Heart left ventricle (tissue), 16 donors: ENCODE results near the gene ATXN7. TPM values are rescaled to one million over a fixed set of nuclear protein-coding genes. Genes with fewer than 3 reads are reported as not detected.

Source experiments
- ATAC-seq, 4 donors: fragments of 200-7000 bp; cut with Tn5 transposase; one replicate each; pipeline ENCODE4 v1.9.1; 2020 to 2022; ENCODE audit warnings: moderate library complexity in 4 of 4, mild to moderate bottlenecking in 3 of 4, moderate number of reproducible peaks in 1 of 4
- DNase-seq, 5 donors: peaks; one replicate each; pipeline ENCODE4 v3.0.0-alpha.2; 2020
- H3K27ac ChIP-seq, 12 donors: fragments of 200-600 bp; sonication (generic) in 4 of 12; one replicate each; pipeline versions ENCODE4 v1.5.0 to v1.8.0; 2016 to 2022; ENCODE audit warnings: mild to moderate bottlenecking in 2 of 12
- H3K27me3 ChIP-seq, 9 donors: fragments of 200-600 bp; sonication (generic) in 2 of 9; one replicate each; pipeline versions ENCODE4 v1.5.1 to v1.8.0; 2016 to 2022; ENCODE audit warnings: mild to moderate bottlenecking in 3 of 9
- H3K36me3 ChIP-seq, 9 donors: fragments of 200-600 bp; sonication (generic) in 2 of 9; one replicate each; pipeline versions ENCODE4 v1.5.0 to v1.8.0; 2018 to 2022; ENCODE audit warnings: mild to moderate bottlenecking in 2 of 9
- H3K4me1 ChIP-seq, 12 donors: fragments of 200-600 bp; sonication (generic) in 4 of 12; one replicate each; pipeline versions ENCODE4 v1.5.0 to v1.8.0; 2016 to 2022; ENCODE audit warnings: mild to moderate bottlenecking in 3 of 12
- H3K4me3 ChIP-seq, 12 donors: fragments of 200-600 bp; sonication (generic) in 4 of 12; one replicate each; pipeline versions ENCODE4 v1.5.0 to v1.8.0; 2017 to 2022; ENCODE audit warnings: mild to moderate bottlenecking in 9 of 12, moderate library complexity in 4 of 12
- H3K9me3 ChIP-seq, 12 donors: fragments of 200-600 bp; sonication (generic) in 4 of 12; one replicate each; pipeline versions ENCODE4 v1.5.0 to v1.8.0; 2016 to 2022; ENCODE audit warnings: mild to moderate bottlenecking in 1 of 12
- POLR2A ChIP-seq, 2 donors: fragments of 450-650 bp; IDR thresholded peaks; one replicate each; pipeline ENCODE4 v1.6.1; 2017; ENCODE audit warnings: antibody characterized with exemption in 2 of 2, mild to moderate bottlenecking in 2 of 2, moderate library complexity in 2 of 2
- WGBS, 4 donors: extraction: QIAGEN DNeasy Blood & Tissue Kit in 2 of 4; methylation state at CpG; one replicate each; pipeline versions ENCODE4 v1.1.5 to v1.1.7; 2013 to 2018; 5-methylcytosine and 5-hydroxymethylcytosine counted together
- intact Hi-C, 10 donors: fragments of 100-400 bp; cut with DNase I; formaldehyde crosslinking; loops; one replicate each; pipeline versions ENCODE4 v1.11.1 to v1.14.2; 2022
- polyA plus RNA-seq, 2 donors: library from polyadenylated mRNA; stranded (reverse); fragments of 200-250 nt; gene quantifications; one replicate each; pipeline ENCODE4 v1.2.3, GENCODE V29; 2013
- total RNA-seq, 9 donors: library from RNA; depleted of rRNA in 2 of 9; stranded (reverse); fragments of >200 nt in 2 of 9; fragmentation: NEBNext Ultra II Directional in 3 of 9; extraction: Animal tissue kit (Norgen Biotek cat#: 25700) in 3 of 9; gene quantifications; one replicate each; pipeline versions ENCODE4 v1.1.0 to v1.2.4, GENCODE V29; 2016 to 2023
- TF ChIP-seq, protein P1 (sequence below), 12 donors: fragments of 200-600 bp; sonication (generic) in 4 of 12; IDR thresholded peaks; one replicate each; pipeline versions ENCODE4 v1.5.0 to v1.8.0; 2018 to 2022; ENCODE audit warnings: antibody characterized with exemption in 12 of 12, mild to moderate bottlenecking in 5 of 12
- donor health status: ischemic (EF 13 %, LVEDD 7.1; RV severe dilation, severe dysfunction).
- donor health status: healthy with polysubstance abuse.
- donor health status: DM: no; HTN: yes; CAD: no.
- donor health status: DM: no; HTN: no; CAD: no.
- donor health status: ischemic (EF 25% LVEDD 6.9; RV normal size, moderate dysfunction).
- donor health status: ischemic (EF 25% LVEDD 5.7; RV mildly dilated, moderate dysfunction).
- donor health status: healthy.
- donor health status: DM: yes; HTN: yes; CAD: no.
- donor health status: ischemic (EF 35%, LVEDD 5.7; RV mildly dilated, moderate dysfunction).
- donor health status: nonischemic (EF 11% LVEDD 7.7; RV severe dilation, severe dysfunction).
- donor health status: DM: yes; HTN: yes; CAD: no.
- donor health status: PGD.
- donor health status: ischemic (EF 29% LVEDD 5.4; RV normal size, mild dysfunction).
- donor health status: nonischemic (EF 23%, LVEDD 6.1; RV moderate dilation, normal function).

The ATXN7 gene
- total and polyA plus RNA-seq, 11 donors = 4.5 to 31.4 (median 16.7) TPM

DNA sequence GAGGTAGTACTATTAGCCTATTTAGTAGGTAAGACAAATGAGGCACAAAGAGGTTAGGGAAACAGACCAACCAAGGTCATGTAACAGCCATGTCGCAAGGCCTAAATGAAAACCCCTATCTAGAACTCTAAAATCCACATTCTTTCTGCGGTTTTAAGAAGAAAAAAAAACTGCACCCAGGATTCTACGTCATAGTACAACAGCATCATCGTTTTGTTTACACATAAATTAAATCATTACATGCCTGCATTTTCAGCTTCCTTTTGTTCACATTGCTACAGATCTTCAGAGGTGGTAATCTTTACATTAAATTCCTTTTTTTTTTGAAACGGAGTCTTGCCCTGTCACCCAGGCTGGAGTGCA, 160.2 kb downstream of the ATXN7 start:
- WGBS, 4 donors = 76 to 80% (median 79%) methylated on average over 5 of the region's 5 CpGs
- H3K4me3 ChIP-seq = peak overlapping the region in 9 of 12 donors; percentile 73 to 97 (median 90)

DNA sequence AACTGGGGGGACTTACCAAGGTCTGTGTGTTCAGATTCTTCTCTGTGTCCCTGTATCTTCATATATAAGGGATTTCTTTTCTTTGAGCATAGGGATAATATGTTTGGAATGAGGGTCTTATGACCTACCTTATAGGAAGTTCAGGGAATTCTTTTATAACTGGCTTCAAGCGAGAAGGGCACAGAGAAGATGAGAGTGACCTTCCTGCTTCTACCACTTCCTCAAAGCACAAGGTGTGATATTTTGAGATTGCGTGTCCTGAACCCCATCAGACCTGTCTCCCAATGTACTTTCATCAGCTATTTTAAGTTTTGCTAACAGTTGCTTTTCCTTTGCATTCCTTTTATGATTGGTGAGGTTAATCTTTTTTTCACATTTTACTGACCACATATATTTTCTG, 162.7 kb downstream of the ATXN7 start:
- 74 to 93% (median 91%) methylated on average over 2 of the region's 2 CpGs for WGBS, 4 donors
- DNase-seq (no peak), ATAC-seq (no peak)
- Histone ChIP-seq H3K4me3 (no peak overlapping the region), H3K9me3 (no peaks in the 10 kb centered on the region), H3K27ac (no peak overlapping the region), H3K36me3 (peaks cover 0 to 9% (median 3%) of the 10 kb centered on the region in 9 donors), H3K27me3 (peaks cover 0 to 12% (median 0%) of the 10 kb centered on the region in 9 donors), H3K4me1 (peaks cover 5 to 22% (median 17%) of the 10 kb centered on the region in 12 donors)
- no peak for TF ChIP-seq POLR2A (IDR thresholded peaks at IDR 0.05)
- TF ChIP-seq, protein P1, sequence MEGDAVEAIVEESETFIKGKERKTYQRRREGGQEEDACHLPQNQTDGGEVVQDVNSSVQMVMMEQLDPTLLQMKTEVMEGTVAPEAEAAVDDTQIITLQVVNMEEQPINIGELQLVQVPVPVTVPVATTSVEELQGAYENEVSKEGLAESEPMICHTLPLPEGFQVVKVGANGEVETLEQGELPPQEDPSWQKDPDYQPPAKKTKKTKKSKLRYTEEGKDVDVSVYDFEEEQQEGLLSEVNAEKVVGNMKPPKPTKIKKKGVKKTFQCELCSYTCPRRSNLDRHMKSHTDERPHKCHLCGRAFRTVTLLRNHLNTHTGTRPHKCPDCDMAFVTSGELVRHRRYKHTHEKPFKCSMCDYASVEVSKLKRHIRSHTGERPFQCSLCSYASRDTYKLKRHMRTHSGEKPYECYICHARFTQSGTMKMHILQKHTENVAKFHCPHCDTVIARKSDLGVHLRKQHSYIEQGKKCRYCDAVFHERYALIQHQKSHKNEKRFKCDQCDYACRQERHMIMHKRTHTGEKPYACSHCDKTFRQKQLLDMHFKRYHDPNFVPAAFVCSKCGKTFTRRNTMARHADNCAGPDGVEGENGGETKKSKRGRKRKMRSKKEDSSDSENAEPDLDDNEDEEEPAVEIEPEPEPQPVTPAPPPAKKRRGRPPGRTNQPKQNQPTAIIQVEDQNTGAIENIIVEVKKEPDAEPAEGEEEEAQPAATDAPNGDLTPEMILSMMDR (IDR thresholded peaks at IDR 0.05) = no peak
- intact Hi-C loops = loop anchor here in 2 of 10 donors (2.0 to 10.0 kb wide), 2 partner anchors 238 to 378 kb away; no protein-coding TSS in a partner anchor

More for the DNA sequence above, 160.2 kb downstream of the ATXN7 start:
- ATAC-seq (no peak), DNase-seq (no peak)
- Histone ChIP-seq H3K4me1 (peaks cover 5 to 32% (median 20%) of the 10 kb centered on the region in 12 donors), H3K27ac (peak overlapping the region in 10 of 12 donors; percentile 83 to 92 (median 87)), H3K9me3 (no peaks in the 10 kb centered on the region), H3K36me3 (peaks cover 0 to 34% (median 28%) of the 10 kb centered on the region in 9 donors), H3K27me3 (peaks cover 0 to 3% (median 0%) of the 10 kb centered on the region in 9 donors)
- no peak for TF ChIP-seq POLR2A (IDR thresholded peaks at IDR 0.05)
- TF ChIP-seq, protein P1 (IDR thresholded peaks at IDR 0.05) = no peak
- intact Hi-C loops = loop anchor here in 1 of 10 donors (10.0 kb wide), 1 partner anchor 241 kb away; no protein-coding TSS in a partner anchor

DNA sequence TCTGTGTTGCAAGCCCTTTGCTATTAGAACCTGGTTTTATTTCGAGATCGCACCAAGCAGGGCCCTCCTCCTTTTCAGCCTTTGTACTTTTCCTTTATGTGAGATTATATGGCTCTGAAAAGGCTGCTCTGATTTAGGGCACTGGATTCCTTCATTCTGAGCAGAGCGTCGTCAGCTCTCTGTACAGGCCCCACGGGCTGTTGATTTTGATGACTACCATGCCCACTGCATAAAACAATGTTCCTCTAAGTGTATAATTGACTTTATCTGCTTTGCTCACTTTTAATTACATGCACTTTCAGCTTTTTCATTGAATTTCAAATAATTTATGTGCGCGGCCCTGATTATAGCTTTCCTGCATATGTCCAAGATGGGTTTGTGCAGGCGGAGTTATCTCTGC, 164.0 kb downstream of the ATXN7 start:
- Histone ChIP-seq H3K36me3 (no peaks in the 10 kb centered on the region), H3K4me1 (peaks cover 0 to 9% (median 4%) of the 10 kb centered on the region in 12 donors), H3K9me3 (no peaks in the 10 kb centered on the region), H3K27me3 (peaks cover 0 to 12% (median 0%) of the 10 kb centered on the region in 9 donors), H3K27ac (no peak overlapping the region), H3K4me3 (no peak overlapping the region)
- TF ChIP-seq, protein P1 (IDR thresholded peaks at IDR 0.05) = no peak
- TF ChIP-seq POLR2A (IDR thresholded peaks at IDR 0.05) = no peak
- WGBS, 4 donors = 72 to 79% (median 75%) methylated on average over 8 of the region's 8 CpGs
- DNase-seq (no peak), ATAC-seq (no peak)
- intact Hi-C loops = loop anchor here in 3 of 10 donors (2.0 to 10.0 kb wide), 3 partner anchors 237 to 455 kb away; no protein-coding TSS in a partner anchor

DNA sequence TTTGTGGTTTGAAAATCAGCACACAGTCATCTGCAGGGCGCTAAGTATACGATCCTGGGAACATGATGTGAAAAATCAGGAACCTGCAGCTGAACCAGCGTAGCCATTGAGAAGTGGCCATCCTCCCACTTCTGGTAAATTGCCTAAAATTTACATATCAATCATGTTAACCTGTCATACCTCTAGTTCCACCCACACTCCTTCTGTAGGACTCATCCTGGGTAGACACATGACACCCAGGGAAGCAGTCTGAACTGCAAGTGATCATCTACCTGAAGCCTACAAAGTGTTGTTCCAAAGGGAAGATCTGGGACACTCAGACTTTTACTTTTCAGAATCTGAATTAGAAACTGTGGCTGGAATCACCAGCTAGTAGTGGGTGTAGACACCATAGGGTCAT, 165.1 kb downstream of the ATXN7 start:
- Histone ChIP-seq H3K36me3 (no peaks in the 10 kb centered on the region), H3K4me1 (peaks cover 0 to 8% (median 1%) of the 10 kb centered on the region in 12 donors), H3K27me3 (peaks cover 0 to 12% (median 0%) of the 10 kb centered on the region in 9 donors), H3K27ac (no peak overlapping the region), H3K4me3 (no peak overlapping the region), H3K9me3 (no peaks in the 10 kb centered on the region)
- intact Hi-C loops = loop anchor here in 2 of 10 donors (2.0 to 10.0 kb wide), 2 partner anchors 236 to 454 kb away; no protein-coding TSS in a partner anchor
- DNase-seq (no peak), ATAC-seq (no peak)
- no peak for TF ChIP-seq POLR2A (IDR thresholded peaks at IDR 0.05)
- TF ChIP-seq, protein P1 (IDR thresholded peaks at IDR 0.05) = no peak
- WGBS, 4 donors = 75 to 91% (median 81%) methylated on average over 3 of the region's 3 CpGs
